Uterus (tissue), 2 donors: ENCODE measurements around the gene GPR107.

Source experiments
- CTCF ChIP-seq, 4 experiments: fragments of 200-600 bp in 2 of 4; fragments of 450-650 bp in 2 of 4; sonication (generic) in 2 of 4; IDR thresholded peaks; one replicate each; pipeline ENCODE4 v1.5.1; 2016 to 2019; ENCODE audit warnings: antibody characterized with exemption in 4 of 4, mild to moderate bottlenecking in 2 of 4, moderate library complexity in 1 of 4
- POLR2A ChIP-seq, 2 donors: fragments of 450-650 bp; IDR thresholded peaks; one replicate each; pipeline ENCODE4 v1.6.1; 2016; ENCODE audit warnings: antibody characterized with exemption in 2 of 2, mild to moderate bottlenecking in 1 of 2, moderate library complexity in 1 of 2

- TF ChIP-seq POLR2A (IDR thresholded peaks at IDR 0.05) (no peak), CTCF (IDR thresholded peaks at IDR 0.05) (no peak)
Measured at GRCh38 chr9:130120299-130120587, 66.5 kb downstream of the GPR107 start.
